ENCODE measurements around the gene NDUFS4.
"Not testable (repeated sequence)": the region's sequence is repeated elsewhere in the genome, so short reads cannot be mapped to it uniquely, and the experiment has no call there.

Gene NDUFS4

GRCh38 chr5:53674121-53674520 is 113.7 kb downstream of the NDUFS4 start:
- DNase-seq, result no peak

- DNase-seq, result no peak
Measured at GRCh38 chr5:53677632-53678031, 117.2 kb downstream of the NDUFS4 start.

- no peak for DNase-seq
Measured at GRCh38 chr5:53678981-53679660, 118.7 kb downstream of the NDUFS4 start.

- DNase-seq, result no peak
Measured at GRCh38 chr5:53681079-53681478, 120.6 kb downstream of the NDUFS4 start.

GRCh38 chr5:53691014-53691413 is 130.6 kb downstream of the NDUFS4 start:
- no peak for DNase-seq

- no peak for DNase-seq
Measured at GRCh38 chr5:53694520-53695022, 134.1 kb downstream of the NDUFS4 start.

GRCh38 chr5:53710405-53710804 is 150.0 kb downstream of the NDUFS4 start:
- not testable (repeated sequence) for DNase-seq

GRCh38 chr5:53712327-53712726 is 151.9 kb downstream of the NDUFS4 start:
- no peak for DNase-seq

GRCh38 chr5:53713978-53714666 is 153.7 kb downstream of the NDUFS4 start:
- no peak for DNase-seq

GRCh38 chr5:53714667-53715010 is 154.2 kb downstream of the NDUFS4 start:
- no peak for DNase-seq

GRCh38 chr5:53726121-53726520 is 165.7 kb downstream of the NDUFS4 start:
- DNase-seq, result no peak

- DNase-seq, result no peak
Measured at GRCh38 chr5:53730943-53731342, 170.5 kb downstream of the NDUFS4 start.

Measured in NCI-H1930 (cell line).